ENCODE data around the gene MYO5A. TPM values are rescaled to one million over a fixed set of nuclear protein-coding genes. Genes with fewer than 3 reads are reported as not detected.
A peak's percentile ranks its signal among the peaks of the same experiment; 100 is the strongest.
"Not testable (repeated sequence)": the region's sequence is repeated elsewhere in the genome, so short reads cannot be mapped to it uniquely, and the experiment has no call there.

MYO5A gene
- total RNA-seq: 40.9 to 44.7 TPM (median 41.0 TPM) in 3 replicates
- long read RNA-seq, partial matches to known transcripts: 2 of 12 reads
- long read RNA-seq, other reads (novel, unspliced or antisense): 10 of 12 reads

GRCh38 chr15:52528564-52529340, at the start of gene MYO5A:
Gene MYO5A (minus strand): TSS chr15:52528880. CDS start chr15:52528806, 74 bp downstream.
- Mint-ChIP-seq H3K9me3 (ENCODE audit: low read depth) (no peaks in the 10 kb centered on the region), H3K4me3 (ENCODE audit: unreplicated experiment) (peak within 1 kb of the TSS; percentile 94), H3K27me3 (ENCODE audit: low read depth) (no peaks in the 10 kb centered on the region), H3K27ac (ENCODE audit: unreplicated experiment) (peak within 1 kb of the TSS; percentile 71), H3K4me1 (ENCODE audit: low read depth) (peaks cover 24% of the 10 kb centered on the region), H3K36me3 (ENCODE audit: low read depth) (no peaks in the 10 kb centered on the region)
- DNase-seq (ENCODE audit: low spot score): peak; percentile 89
- peak; percentile 47 for TF ChIP-seq CTCF (IDR thresholded peaks at IDR 0.05)

- H3K27me3 Mint-ChIP-seq (ENCODE audit: low read depth): no peaks in the 10 kb centered on the region
- no peak for TF ChIP-seq CTCF (IDR thresholded peaks at IDR 0.05)
- no peak overlapping the region for H3K4me3 Mint-ChIP-seq (ENCODE audit: unreplicated experiment)
- DNase-seq (ENCODE audit: low spot score): no peak
- H3K4me1 Mint-ChIP-seq (ENCODE audit: low read depth): no peaks in the 10 kb centered on the region
- peaks cover 8% of the 10 kb centered on the region for H3K9me3 Mint-ChIP-seq (ENCODE audit: low read depth)
- H3K27ac Mint-ChIP-seq (ENCODE audit: unreplicated experiment): no peak overlapping the region
- H3K36me3 Mint-ChIP-seq (ENCODE audit: low read depth): no peaks in the 10 kb centered on the region
Measured at GRCh38 chr15:52576692-52577091, 48.0 kb upstream of the MYO5A start.

GRCh38 chr15:52575573-52575972, 46.9 kb upstream of the MYO5A start:
- H3K9me3 Mint-ChIP-seq (ENCODE audit: low read depth); H3K4me3 Mint-ChIP-seq (ENCODE audit: unreplicated experiment); H3K27ac Mint-ChIP-seq (ENCODE audit: unreplicated experiment); DNase-seq (ENCODE audit: low spot score); H3K4me1 Mint-ChIP-seq (ENCODE audit: low read depth); H3K27me3 Mint-ChIP-seq (ENCODE audit: low read depth); H3K36me3 Mint-ChIP-seq (ENCODE audit: low read depth): not testable (repeated sequence)

GRCh38 chr15:52575072-52575471, 46.4 kb upstream of the MYO5A start:
- H3K36me3 Mint-ChIP-seq (ENCODE audit: low read depth): no peaks in the 10 kb centered on the region
- H3K27ac Mint-ChIP-seq (ENCODE audit: unreplicated experiment): no peak overlapping the region
- H3K27me3 Mint-ChIP-seq (ENCODE audit: low read depth): no peaks in the 10 kb centered on the region
- no peaks in the 10 kb centered on the region for H3K4me1 Mint-ChIP-seq (ENCODE audit: low read depth)
- TF ChIP-seq CTCF (IDR thresholded peaks at IDR 0.05): no peak
- peaks cover 8% of the 10 kb centered on the region for H3K9me3 Mint-ChIP-seq (ENCODE audit: low read depth)
- no peak overlapping the region for H3K4me3 Mint-ChIP-seq (ENCODE audit: unreplicated experiment)
- DNase-seq (ENCODE audit: low spot score): no peak

- H3K36me3 Mint-ChIP-seq (ENCODE audit: low read depth); H3K9me3 Mint-ChIP-seq (ENCODE audit: low read depth); H3K27ac Mint-ChIP-seq (ENCODE audit: unreplicated experiment); H3K27me3 Mint-ChIP-seq (ENCODE audit: low read depth); H3K4me1 Mint-ChIP-seq (ENCODE audit: low read depth); H3K4me3 Mint-ChIP-seq (ENCODE audit: unreplicated experiment); DNase-seq (ENCODE audit: low spot score): not testable (repeated sequence)
Measured at GRCh38 chr15:52574623-52575022, 45.9 kb upstream of the MYO5A start.

GRCh38 chr15:52568601-52569585, 40.2 kb upstream of the MYO5A start, which contains the start of gene ARPP19:
Gene ARPP19 (minus strand): TSS chr15:52569030. CDS start chr15:52568892, 138 bp downstream.
- peak within 1 kb of the TSS; percentile 87 for H3K4me3 Mint-ChIP-seq (ENCODE audit: unreplicated experiment)
- DNase-seq (ENCODE audit: low spot score): peak; percentile 95
- H3K27me3 Mint-ChIP-seq (ENCODE audit: low read depth): no peaks in the 10 kb centered on the region
- H3K9me3 Mint-ChIP-seq (ENCODE audit: low read depth): peaks cover 3% of the 10 kb centered on the region
- H3K36me3 Mint-ChIP-seq (ENCODE audit: low read depth): peaks cover 2% of the 10 kb centered on the region
- peaks cover 36% of the 10 kb centered on the region for H3K4me1 Mint-ChIP-seq (ENCODE audit: low read depth)
- H3K27ac Mint-ChIP-seq (ENCODE audit: unreplicated experiment): peak within 1 kb of the TSS; percentile 100
- TF ChIP-seq CTCF (IDR thresholded peaks at IDR 0.05): peak; percentile 64
